NT2/D1 (cell line): ENCODE results near the gene AKAP13.

ENCODE experiments used
- DNase-seq: peaks from one replicate; pipeline ENCODE4 v3.0.0-alpha.2; 2011; ENCODE audit warnings: low read depth, low spot score
- H3K27me3 ChIP-seq: 2 replicates; pipeline ENCODE4 v1.6.0; 2011; ENCODE audit warnings: mild to moderate bottlenecking; ENCODE audit not compliant: insufficient read length, insufficient read depth
- H3K36me3 ChIP-seq: 2 replicates; pipeline ENCODE4 v1.6.1; 2011; ENCODE audit warnings: mild to moderate bottlenecking, low read length, mixed read lengths; ENCODE audit not compliant: insufficient read depth, insufficient read length
- H3K4me1 ChIP-seq: 2 replicates; pipeline ENCODE4 v1.5.1; 2011; ENCODE audit not compliant: insufficient read depth, insufficient read length
- H3K4me3 ChIP-seq: 2 replicates; pipeline ENCODE4 v1.5.1; 2011; ENCODE audit warnings: low read depth; ENCODE audit not compliant: insufficient read length
- H3K9ac ChIP-seq: 2 replicates; pipeline ENCODE4 v1.6.0; 2011; ENCODE audit warnings: low read depth; ENCODE audit not compliant: insufficient read length
- H3K9me3 ChIP-seq: 2 replicates; pipeline ENCODE4 v1.5.1; 2011; ENCODE audit warnings: mild to moderate bottlenecking, low read length; ENCODE audit not compliant: insufficient read depth
- SUZ12 ChIP-seq: IDR thresholded peaks from 2 replicates; pipeline ENCODE4 v1.6.1; 2011; ENCODE audit not compliant: insufficient read length, insufficient read depth; ENCODE audit errors: extremely low read depth
- YY1 ChIP-seq: IDR thresholded peaks from 2 replicates; pipeline ENCODE4 v1.6.1; 2011; ENCODE audit not compliant: insufficient read length, insufficient read depth
- ZNF274 ChIP-seq: IDR thresholded peaks from 2 replicates; pipeline ENCODE4 v1.6.1; 2011; ENCODE audit warnings: mild to moderate bottlenecking, low read depth, low read length

AKAP13 gene

GRCh38 chr15:85723960-85724945 is 343.9 kb downstream of the AKAP13 start:
- Histone ChIP-seq H3K36me3 (peaks cover 83% of the 10 kb centered on the region), H3K4me1 (no peaks in the 10 kb centered on the region), H3K9me3 (no peaks in the 10 kb centered on the region), H3K4me3 (no peak overlapping the region), H3K27me3 (no peaks in the 10 kb centered on the region), H3K9ac (no peak overlapping the region)
- DNase-seq: no peak
- TF ChIP-seq ZNF274: no peak
- TF ChIP-seq SUZ12: no peak
- no peak for TF ChIP-seq YY1

- peaks cover 79% of the 10 kb centered on the region for H3K36me3 ChIP-seq
- no peak for DNase-seq
- TF ChIP-seq SUZ12 (no peak), YY1 (no peak), ZNF274 (no peak)
Measured at GRCh38 chr15:85725019-85725418, 344.6 kb downstream of the AKAP13 start.

GRCh38 chr15:85725564-85725963 is 345.2 kb downstream of the AKAP13 start:
- no peaks in the 10 kb centered on the region for H3K27me3 ChIP-seq
- H3K9me3 ChIP-seq: no peaks in the 10 kb centered on the region
- no peaks in the 10 kb centered on the region for H3K4me1 ChIP-seq
- H3K4me3 ChIP-seq: no peak overlapping the region
- H3K9ac ChIP-seq: no peak overlapping the region
- DNase-seq: no peak
- TF ChIP-seq ZNF274 (no peak), SUZ12 (no peak), YY1 (no peak)
- H3K36me3 ChIP-seq: peaks cover 78% of the 10 kb centered on the region

More at GRCh38 chr15:85725019-85725418, 344.6 kb downstream of the AKAP13 start:
- Histone ChIP-seq H3K27me3 (no peaks in the 10 kb centered on the region), H3K9me3 (no peaks in the 10 kb centered on the region), H3K4me1 (no peaks in the 10 kb centered on the region), H3K4me3 (no peak overlapping the region), H3K9ac (no peak overlapping the region)

GRCh38 chr15:85726454-85726853 is 346.1 kb downstream of the AKAP13 start:
- Histone ChIP-seq H3K9me3 (no peaks in the 10 kb centered on the region), H3K36me3 (peaks cover 78% of the 10 kb centered on the region), H3K4me3 (no peak overlapping the region), H3K4me1 (no peaks in the 10 kb centered on the region), H3K27me3 (no peaks in the 10 kb centered on the region), H3K9ac (no peak overlapping the region)
- TF ChIP-seq ZNF274: no peak
- TF ChIP-seq SUZ12: no peak
- no peak for TF ChIP-seq YY1
- DNase-seq: no peak

- DNase-seq: no peak
- no peak overlapping the region for H3K9ac ChIP-seq
- no peak for TF ChIP-seq YY1
- TF ChIP-seq ZNF274: no peak
- H3K9me3 ChIP-seq: no peaks in the 10 kb centered on the region
- no peak overlapping the region for H3K4me3 ChIP-seq
- no peaks in the 10 kb centered on the region for H3K27me3 ChIP-seq
- peaks cover 78% of the 10 kb centered on the region for H3K36me3 ChIP-seq
- H3K4me1 ChIP-seq: no peaks in the 10 kb centered on the region
Measured at GRCh38 chr15:85727068-85727467, 346.7 kb downstream of the AKAP13 start.

- TF ChIP-seq SUZ12: no peak
- no peak for TF ChIP-seq YY1
- no peak for TF ChIP-seq ZNF274
- Histone ChIP-seq H3K4me3 (no peak overlapping the region), H3K9ac (no peak overlapping the region), H3K27me3 (no peaks in the 10 kb centered on the region), H3K4me1 (no peaks in the 10 kb centered on the region), H3K36me3 (peaks cover 64% of the 10 kb centered on the region), H3K9me3 (peaks cover 13% of the 10 kb centered on the region)
- DNase-seq: peak; percentile 51
Measured at GRCh38 chr15:85730001-85730820, 349.8 kb downstream of the AKAP13 start.

GRCh38 chr15:85733416-85733815 is 353.0 kb downstream of the AKAP13 start:
- no peak for DNase-seq
- Histone ChIP-seq H3K4me1 (no peaks in the 10 kb centered on the region), H3K9me3 (peaks cover 13% of the 10 kb centered on the region), H3K27me3 (no peaks in the 10 kb centered on the region), H3K9ac (no peak overlapping the region), H3K36me3 (peaks cover 60% of the 10 kb centered on the region), H3K4me3 (no peak overlapping the region)
- TF ChIP-seq ZNF274 (no peak), YY1 (no peak), SUZ12 (no peak)
